Motor neuron (in vitro differentiated cells): ENCODE measurements around the gene FRMD4A. TPM values are rescaled to one million over a fixed set of nuclear protein-coding genes. Genes with fewer than 3 reads are reported as not detected.

ENCODE experiments used
- ATAC-seq, 8 experiments: fragments of 200-7000 bp; cut with Tn5 transposase; replicated peaks in 6 of 8; 2 replicates each; pipeline ENCODE4 v1.8.0; 2021; ENCODE audit warnings: mild to moderate bottlenecking in 8 of 8, moderate library complexity in 8 of 8
- H3K27ac ChIP-seq, 2 donors: fragments of 250-450 bp; sonication (Bioruptor Pico); 2 replicates each; pipeline ENCODE4 v1.9.0; 2021; ENCODE audit warnings: antibody characterized with exemption in 2 of 2, mild to moderate bottlenecking in 2 of 2, moderate library complexity in 1 of 2
- H3K4me1 ChIP-seq, 2 donors: fragments of 250-450 bp; sonication (Bioruptor Pico); replicated peaks in 1 of 2; 2 replicates each; pipeline ENCODE4 v1.6.1; 2021; ENCODE audit warnings: antibody characterized with exemption in 2 of 2, mild to moderate bottlenecking in 2 of 2, moderate library complexity in 1 of 2
- H3K4me3 ChIP-seq, 5 donors: fragments of 250-450 bp; sonication (Bioruptor Pico); 2 replicates each; pipeline ENCODE4 v1.9.0; 2021; ENCODE audit warnings: antibody characterized with exemption in 5 of 5, mild to moderate bottlenecking in 5 of 5, moderate library complexity in 4 of 5
- WGBS, 10 experiments: fragments of 450-650 bp; shearing (Covaris generic); methylation state at CpG; one replicate each; pipeline ENCODE4 v1.0.0; 2022; 5-methylcytosine and 5-hydroxymethylcytosine counted together
- in situ Hi-C, 9 experiments: fragments of 400-800 bp; cut with MboI; loops; one replicate each; pipeline ENCODE4 v1.15.0; 2021; ENCODE audit warnings: low sequenced_read_pairs in 9 of 9, low pct_unique_long_range_greater_than_20kb in 2 of 9; ENCODE audit not compliant: unreplicated experiment in 9 of 9
- total RNA-seq, 8 experiments: library from RNA; unstranded; fragments of 300-600 nt; gene quantifications; 2 replicates each; pipeline versions ENCODE4 v1.2.3 to v1.2.4, GENCODE V29; 2022

The FRMD4A gene
- total RNA-seq, 8 experiments from 2014 or later = 18.6 to 87.3 (median 44.5) TPM

- peak overlapping the region; percentile 40 to 75 for H3K27ac ChIP-seq
- WGBS, 10 experiments = 6 to 70% (median 37%) methylated on average over 1 to 6 of the region's 7 CpGs
- ATAC-seq = peak; percentile 91 to 96 (median 92)
- in situ Hi-C loops = no loop called here
- peaks cover 0 to 7% of the 10 kb centered on the region in 2 donors for H3K4me1 ChIP-seq
- no peak overlapping the region for H3K4me3 ChIP-seq
Observed at GRCh38 chr10:14185316-14186045, 145.2 kb downstream of the FRMD4A start.

- peak in 7 of 8 experiments; percentile 4 to 71 (median 17) for ATAC-seq
- 0 to 99% (median 71%) methylated on average over 1 to 11 of the region's 11 CpGs; no CpG with 5 or more reads in 1 of the 10 experiments for WGBS, 10 experiments
- peaks cover 0 to 7% of the 10 kb centered on the region in 2 donors for H3K4me1 ChIP-seq
- H3K27ac ChIP-seq = peak overlapping the region; percentile 40 to 75
- in situ Hi-C loops = no loop called here
- H3K4me3 ChIP-seq = no peak overlapping the region
Observed at GRCh38 chr10:14184841-14185315, 145.8 kb downstream of the FRMD4A start.

- no peak for ATAC-seq
- in situ Hi-C loops = no loop called here
Observed at GRCh38 chr10:14182781-14183180, 147.9 kb downstream of the FRMD4A start.

GRCh38 chr10:14181567-14181936, 149.2 kb downstream of the FRMD4A start:
- Histone ChIP-seq H3K27ac (no peak overlapping the region), H3K4me3 (no peak overlapping the region), H3K4me1 (peaks cover 0 to 16% of the 10 kb centered on the region in 2 donors)
- in situ Hi-C loops = no loop called here
- WGBS, 10 experiments = 36 to 100% (median 100%) methylated on average over 1 to 3 of the region's 3 CpGs; no CpG with 5 or more reads in 1 of the 10 experiments
- ATAC-seq = no peak

More at GRCh38 chr10:14182781-14183180, 147.9 kb downstream of the FRMD4A start:
- 5 to 92% (median 80%) methylated on average over 1 to 4 of the region's 4 CpGs; no CpG with 5 or more reads in 1 of the 10 experiments for WGBS, 10 experiments
- Histone ChIP-seq H3K27ac (no peak overlapping the region), H3K4me1 (peaks cover 0 to 16% of the 10 kb centered on the region in 2 donors), H3K4me3 (no peak overlapping the region)

- Histone ChIP-seq H3K4me3 (no peak overlapping the region), H3K4me1 (peaks cover 0 to 16% of the 10 kb centered on the region in 2 donors), H3K27ac (no peak overlapping the region)
- 26 to 94% (median 73%) methylated on average over 3 to 13 of the region's 13 CpGs for WGBS, 10 experiments
- in situ Hi-C loops = no loop called here
- ATAC-seq = no peak
Observed at GRCh38 chr10:14180911-14181566, 149.7 kb downstream of the FRMD4A start.

GRCh38 chr10:14179251-14179650, 151.5 kb downstream of the FRMD4A start:
- no peak for ATAC-seq
- Histone ChIP-seq H3K4me3 (no peak overlapping the region), H3K4me1 (peaks cover 9 to 21% of the 10 kb centered on the region in 2 donors), H3K27ac (no peak overlapping the region)
- 0 to 100% (median 40%) methylated on average over 1 to 2 of the region's 2 CpGs; no CpG with 5 or more reads in 1 of the 10 experiments for WGBS, 10 experiments
- in situ Hi-C loops = no loop called here

- Histone ChIP-seq H3K27ac (peak overlapping the region; percentile 60 to 89), H3K4me1 (peaks cover 30 to 43% of the 10 kb centered on the region in 2 donors), H3K4me3 (peak overlapping the region; percentile 38 to 58 (median 51))
- in situ Hi-C loops = no loop called here
- ATAC-seq = peak; percentile 71 to 78 (median 74)
- WGBS, 10 experiments = 0 to 5% (median 0%) methylated on average over 2 to 21 of the region's 32 CpGs
Observed at GRCh38 chr10:14173706-14174594, 156.8 kb downstream of the FRMD4A start.

GRCh38 chr10:14173391-14173705, 157.4 kb downstream of the FRMD4A start:
- H3K4me3 ChIP-seq = peak overlapping the region; percentile 38 to 58 (median 51)

GRCh38 chr10:14172336-14172950, 158.3 kb downstream of the FRMD4A start:
- ATAC-seq = peak in 4 of 8 experiments; percentile 3 to 32 (median 18)
- Histone ChIP-seq H3K4me3 (peak overlapping the region; percentile 38 to 58 (median 51)), H3K27ac (peak overlapping the region in 1 of 2 donors; percentile 6), H3K4me1 (peaks cover 40 to 44% of the 10 kb centered on the region in 2 donors)
- WGBS, 10 experiments = 20 to 77% (median 56%) methylated on average over 1 to 12 of the region's 13 CpGs; no CpG with 5 or more reads in 1 of the 10 experiments
- in situ Hi-C loops = no loop called here

More at GRCh38 chr10:14173391-14173705, 157.4 kb downstream of the FRMD4A start:
- in situ Hi-C loops = no loop called here
- peak overlapping the region; percentile 60 to 89 for H3K27ac ChIP-seq
- peaks cover 34 to 40% of the 10 kb centered on the region in 2 donors for H3K4me1 ChIP-seq
- WGBS, 10 experiments = 0 to 20% (median 0%) methylated on average over 1 to 6 of the region's 6 CpGs; no CpG with 5 or more reads in 2 of the 10 experiments
- ATAC-seq = no peak

GRCh38 chr10:14171336-14171735, 159.4 kb downstream of the FRMD4A start:
- Histone ChIP-seq H3K27ac (no peak overlapping the region), H3K4me1 (peaks cover 40 to 44% of the 10 kb centered on the region in 2 donors), H3K4me3 (peak overlapping the region in 3 of 5 donors; percentile 6 to 58 (median 57))
- WGBS, 10 experiments = 17 to 88% (median 83%) methylated on average over 1 of the region's 1 CpG; no CpG with 5 or more reads in 5 of the 10 experiments
- in situ Hi-C loops = no loop called here
- ATAC-seq = no peak

- WGBS, 10 experiments = 13 to 80% (median 41%) methylated on average over 1 to 14 of the region's 20 CpGs
- Histone ChIP-seq H3K4me3 (peak overlapping the region in 4 of 5 donors; percentile 10 to 28 (median 16)), H3K27ac (peak overlapping the region; percentile 48 to 61), H3K4me1 (peaks cover 26 to 29% of the 10 kb centered on the region in 2 donors)
- in situ Hi-C loops = no loop called here
- ATAC-seq = peak in 5 of 8 experiments; percentile 66 to 95 (median 94)
Observed at GRCh38 chr10:14163377-14164086, 167.2 kb downstream of the FRMD4A start.
